A673 (cell line): Measurements from ENCODE around the gene NDC80.

ENCODE experiments used
- CTCF ChIP-seq: fragments of 300-800, 200-600 bp; sonication (generic); conservative IDR thresholded peaks from 2 replicates; pipeline ENCODE4 v1.5.1; 2017; ENCODE audit warnings: low read depth, mild to moderate bottlenecking, antibody characterized with exemption, low read length, moderate library complexity, mixed read lengths
- EZH2 ChIP-seq: fragments of 200-600 bp; sonication (generic); IDR thresholded peaks from 2 replicates; pipeline ENCODE4 v1.6.1; 2017; ENCODE audit warnings: borderline replicate concordance, low read depth, mild to moderate bottlenecking, mixed read lengths, antibody characterized with exemption, low read length; ENCODE audit not compliant: poor library complexity, severe bottlenecking

- TF ChIP-seq EZH2 = no peak
- TF ChIP-seq CTCF = no peak
Measured at GRCh38 chr18:2555895-2556294, 15.5 kb upstream of the NDC80 start.
